SU-DHL-6 (cell line): ENCODE results near the gene KLHL1.

Experiments
- CTCF ChIP-seq: fragments of 200-600 bp; sonication (generic); IDR thresholded peaks from one replicate; pipeline ENCODE4 v1.5.1; 2017; ENCODE audit warnings: antibody characterized with exemption, mild to moderate bottlenecking, low read length, moderate library complexity; ENCODE audit not compliant: insufficient read depth, poor library complexity, severe bottlenecking
- EZH2phosphoT487 ChIP-seq: fragments of 200-600 bp; sonication (generic), shearing (Covaris generic); conservative IDR thresholded peaks from 2 replicates; pipeline ENCODE4 v1.6.1; 2018; ENCODE audit warnings: mild to moderate bottlenecking, antibody characterized with exemption, low read length, moderate library complexity, mixed read lengths

- TF ChIP-seq CTCF (no peak), EZH2phosphoT487 (no peak)
Observed at GRCh38 chr13:69820180-69820579, 288.1 kb downstream of the KLHL1 start.
